HepG2 (cell line): ENCODE results near the gene TXNDC11. TPM values are rescaled to one million over a fixed set of nuclear protein-coding genes. Genes with fewer than 3 reads are reported as not detected.

Experiments used
- FOXA3 ChIP-seq: IDR thresholded peaks from 2 replicates; pipeline ENCODE4 v1.6.1; 2016; ENCODE audit warnings: missing genetic modification reagents, missing compliant biosample characterization
- IKZF4 ChIP-seq: sonication (generic); formaldehyde crosslinking; IDR thresholded peaks from 2 replicates; pipeline ENCODE4 v1.5.1; 2020; ENCODE audit warnings: borderline replicate concordance, mild to moderate bottlenecking, low read depth, missing genetic modification reagents; ENCODE audit errors: not compliant biosample characterization
- KLF16 ChIP-seq, 2 experiments: sonication (generic) in 1 of 2; formaldehyde crosslinking in 1 of 2; IDR thresholded peaks; 2 replicates each; pipeline versions ENCODE4 v1.6.1 to v1.8.0; 2016 to 2023; ENCODE audit warnings: missing genetic modification reagents in 2 of 2, missing compliant biosample characterization in 1 of 2
- MEF2D ChIP-seq: sonication (generic); formaldehyde crosslinking; IDR thresholded peaks from 2 replicates; pipeline ENCODE4 v1.5.1; 2020; ENCODE audit warnings: mild to moderate bottlenecking, missing genetic modification reagents
- SRSF4 ChIP-seq: fragments of 200-400 bp; formaldehyde crosslinking; IDR thresholded peaks from one replicate; pipeline ENCODE4 v1.6.1; 2018; ENCODE audit warnings: mild to moderate bottlenecking, low read depth, low read length, moderate library complexity; ENCODE audit not compliant: poor library complexity, severe bottlenecking
- TIGD3 ChIP-seq: sonication (generic); formaldehyde crosslinking; IDR thresholded peaks from 2 replicates; pipeline ENCODE4 v1.5.1; 2020; ENCODE audit warnings: mild to moderate bottlenecking, missing genetic modification reagents, borderline replicate concordance
- WIZ ChIP-seq: sonication (generic); formaldehyde crosslinking; IDR thresholded peaks from 2 replicates; pipeline ENCODE4 v1.5.1; 2020; ENCODE audit warnings: mild to moderate bottlenecking, missing genetic modification reagents
- ZMAT3 ChIP-seq: sonication (generic); formaldehyde crosslinking; conservative IDR thresholded peaks from 2 replicates; pipeline ENCODE4 v1.7.0; 2021; ENCODE audit warnings: missing genetic modification reagents
- ZNF569 ChIP-seq: sonication (generic); formaldehyde crosslinking; IDR thresholded peaks from 2 replicates; pipeline ENCODE4 v1.5.0; 2020; ENCODE audit warnings: mild to moderate bottlenecking, missing genetic modification reagents, moderate library complexity, borderline replicate concordance
- ZSCAN30 ChIP-seq: sonication (generic); formaldehyde crosslinking; IDR thresholded peaks from 2 replicates; pipeline ENCODE4 v1.5.0; 2020; ENCODE audit warnings: mild to moderate bottlenecking, missing genetic modification reagents
- polyA plus RNA-seq, 8 experiments: library from polyadenylated mRNA; depleted of rRNA in 3 of 8; stranded (reverse) in 7 of 8; unstranded in 1 of 8; fragments of >200 nt; fragmentation: Illumina TruSeq in 4 of 8; extraction: Trizol in 4 of 8; gene quantifications; 2 replicates each; pipeline versions ENCODE4 v1.2.1 to v1.2.3, GENCODE V29; 2011 to 2016; ENCODE audit warnings: low read depth in 4 of 8, missing spikeins in 1 of 8, mixed read lengths in 1 of 8; ENCODE audit not compliant: insufficient read depth in 1 of 8
- total RNA-seq, 5 experiments: library from RNA; depleted of rRNA; stranded (reverse); fragments of >200 nt; fragmentation: Illumina TruSeq; extraction: Trizol; gene quantifications; 2 replicates each; pipeline ENCODE4 v1.2.3, GENCODE V29; 2016; ENCODE audit warnings: low read depth in 1 of 5
- TF ChIP-seq, protein P1 (sequence below): sonication (generic); formaldehyde crosslinking; IDR thresholded peaks from 2 replicates; pipeline ENCODE4 v1.4.0; 2020; ENCODE audit warnings: missing genetic modification reagents, mild to moderate bottlenecking, borderline replicate concordance
- TF ChIP-seq, protein P2 (sequence below): sonication (generic); formaldehyde crosslinking; IDR thresholded peaks from 2 replicates; pipeline ENCODE4 v1.4.0; 2020; ENCODE audit warnings: missing genetic modification reagents

Gene TXNDC11
- total and polyA plus RNA-seq, 2 of the 13 experiments (the other 11 are each of a cell fraction or from before 2014, with no cell fraction given) = 74.9 to 123 TPM

DNA sequence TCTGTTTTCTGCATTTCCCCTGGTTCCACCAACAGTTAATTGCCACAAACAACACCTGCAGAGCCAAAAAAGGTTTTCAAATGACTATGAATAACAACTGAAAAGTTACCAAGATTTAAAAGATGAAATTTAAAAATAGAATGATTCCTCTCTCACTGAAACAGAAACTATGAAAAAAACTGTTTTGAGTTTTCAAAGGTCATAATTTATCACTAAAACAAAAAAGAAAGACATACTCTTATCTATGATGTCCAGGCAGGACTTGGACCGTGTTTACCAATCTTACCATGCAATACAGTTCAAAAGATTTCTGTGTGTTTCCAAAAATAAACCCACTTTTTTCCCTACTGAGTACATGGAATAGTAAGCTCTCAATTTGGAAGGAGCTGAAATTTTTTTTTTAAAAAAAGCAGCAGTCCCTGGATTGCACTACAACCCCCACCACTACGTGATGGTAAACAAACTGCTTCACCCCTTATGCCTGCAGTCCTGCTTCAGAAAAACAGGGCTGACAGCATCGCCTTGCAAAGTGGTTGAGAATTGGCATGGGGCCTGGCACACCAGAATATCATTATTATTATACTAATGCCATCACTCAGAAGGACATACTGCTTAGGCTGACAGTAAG lies 8.5 kb downstream of the TXNDC11 start (continued):
- TF ChIP-seq, protein P1, sequence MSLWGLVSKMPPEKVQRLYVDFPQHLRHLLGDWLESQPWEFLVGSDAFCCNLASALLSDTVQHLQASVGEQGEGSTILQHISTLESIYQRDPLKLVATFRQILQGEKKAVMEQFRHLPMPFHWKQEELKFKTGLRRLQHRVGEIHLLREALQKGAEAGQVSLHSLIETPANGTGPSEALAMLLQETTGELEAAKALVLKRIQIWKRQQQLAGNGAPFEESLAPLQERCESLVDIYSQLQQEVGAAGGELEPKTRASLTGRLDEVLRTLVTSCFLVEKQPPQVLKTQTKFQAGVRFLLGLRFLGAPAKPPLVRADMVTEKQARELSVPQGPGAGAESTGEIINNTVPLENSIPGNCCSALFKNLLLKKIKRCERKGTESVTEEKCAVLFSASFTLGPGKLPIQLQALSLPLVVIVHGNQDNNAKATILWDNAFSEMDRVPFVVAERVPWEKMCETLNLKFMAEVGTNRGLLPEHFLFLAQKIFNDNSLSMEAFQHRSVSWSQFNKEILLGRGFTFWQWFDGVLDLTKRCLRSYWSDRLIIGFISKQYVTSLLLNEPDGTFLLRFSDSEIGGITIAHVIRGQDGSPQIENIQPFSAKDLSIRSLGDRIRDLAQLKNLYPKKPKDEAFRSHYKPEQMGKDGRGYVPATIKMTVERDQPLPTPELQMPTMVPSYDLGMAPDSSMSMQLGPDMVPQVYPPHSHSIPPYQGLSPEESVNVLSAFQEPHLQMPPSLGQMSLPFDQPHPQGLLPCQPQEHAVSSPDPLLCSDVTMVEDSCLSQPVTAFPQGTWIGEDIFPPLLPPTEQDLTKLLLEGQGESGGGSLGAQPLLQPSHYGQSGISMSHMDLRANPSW = 0 out of 2 replicates have a peak, but pooled peaks have one; percentile 41
- TF ChIP-seq ZNF569 (CRISPR knock-in tag) = no peak
- TF ChIP-seq ZMAT3 = no peak
- no peak for TF ChIP-seq TIGD3 (CRISPR knock-in tag)
- TF ChIP-seq IKZF4 (CRISPR knock-in tag) = no peak
- TF ChIP-seq KLF16 (CRISPR knock-in tag; IDR thresholded peaks at IDR 0.05) = no peak
- TF ChIP-seq FOXA3 (CRISPR knock-in tag) = 0 out of 2 replicates have a peak, but pooled peaks have one; percentile 7
- no peak for TF ChIP-seq SRSF4
- TF ChIP-seq MEF2D (CRISPR knock-in tag) = peak; percentile 74; the same call in 1 of the 2 replicates
- TF ChIP-seq, protein P2, sequence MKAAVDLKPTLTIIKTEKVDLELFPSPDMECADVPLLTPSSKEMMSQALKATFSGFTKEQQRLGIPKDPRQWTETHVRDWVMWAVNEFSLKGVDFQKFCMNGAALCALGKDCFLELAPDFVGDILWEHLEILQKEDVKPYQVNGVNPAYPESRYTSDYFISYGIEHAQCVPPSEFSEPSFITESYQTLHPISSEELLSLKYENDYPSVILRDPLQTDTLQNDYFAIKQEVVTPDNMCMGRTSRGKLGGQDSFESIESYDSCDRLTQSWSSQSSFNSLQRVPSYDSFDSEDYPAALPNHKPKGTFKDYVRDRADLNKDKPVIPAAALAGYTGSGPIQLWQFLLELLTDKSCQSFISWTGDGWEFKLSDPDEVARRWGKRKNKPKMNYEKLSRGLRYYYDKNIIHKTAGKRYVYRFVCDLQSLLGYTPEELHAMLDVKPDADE = no peak
- no peak for TF ChIP-seq WIZ
- no peak for TF ChIP-seq ZSCAN30 (CRISPR knock-in tag)
